ENCODE data around the gene KHDC1.
"Not testable (repeated sequence)": the region's sequence is repeated elsewhere in the genome, so short reads cannot be mapped to it uniquely, and the experiment has no call there.

The KHDC1 gene, protein sequence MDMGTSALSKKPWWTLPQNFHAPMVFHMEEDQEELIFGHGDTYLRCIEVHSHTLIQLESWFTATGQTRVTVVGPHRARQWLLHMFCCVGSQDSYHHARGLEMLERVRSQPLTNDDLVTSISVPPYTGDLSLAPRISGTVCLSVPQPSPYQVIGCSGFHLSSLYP

GRCh38 chr6:73262671-73263569, at the start of gene KHDC1:
Gene KHDC1 (minus strand): TSS chr6:73263196. CDS start chr6:73242517, 20,679 bp downstream.
- DNase-seq, result peak; percentile 65

DNA sequence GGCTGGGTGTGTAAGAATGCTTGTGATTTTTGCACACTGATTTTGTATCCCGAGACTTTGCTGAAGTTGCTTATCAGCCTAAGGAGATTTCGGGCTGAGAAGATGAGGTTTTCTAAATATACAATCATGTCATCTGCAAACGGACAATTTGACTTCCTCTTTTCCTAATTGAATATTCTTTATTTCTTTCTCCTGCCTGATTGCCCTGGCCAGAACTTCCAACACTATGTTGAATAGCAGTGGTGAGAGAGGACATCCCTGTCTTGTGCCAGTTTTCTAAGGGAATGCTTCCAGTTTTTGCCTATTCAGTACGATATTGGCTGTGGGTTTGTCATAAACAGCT, 47.5 kb upstream of the KHDC1 start:
- not testable (repeated sequence) for DNase-seq

DNA sequence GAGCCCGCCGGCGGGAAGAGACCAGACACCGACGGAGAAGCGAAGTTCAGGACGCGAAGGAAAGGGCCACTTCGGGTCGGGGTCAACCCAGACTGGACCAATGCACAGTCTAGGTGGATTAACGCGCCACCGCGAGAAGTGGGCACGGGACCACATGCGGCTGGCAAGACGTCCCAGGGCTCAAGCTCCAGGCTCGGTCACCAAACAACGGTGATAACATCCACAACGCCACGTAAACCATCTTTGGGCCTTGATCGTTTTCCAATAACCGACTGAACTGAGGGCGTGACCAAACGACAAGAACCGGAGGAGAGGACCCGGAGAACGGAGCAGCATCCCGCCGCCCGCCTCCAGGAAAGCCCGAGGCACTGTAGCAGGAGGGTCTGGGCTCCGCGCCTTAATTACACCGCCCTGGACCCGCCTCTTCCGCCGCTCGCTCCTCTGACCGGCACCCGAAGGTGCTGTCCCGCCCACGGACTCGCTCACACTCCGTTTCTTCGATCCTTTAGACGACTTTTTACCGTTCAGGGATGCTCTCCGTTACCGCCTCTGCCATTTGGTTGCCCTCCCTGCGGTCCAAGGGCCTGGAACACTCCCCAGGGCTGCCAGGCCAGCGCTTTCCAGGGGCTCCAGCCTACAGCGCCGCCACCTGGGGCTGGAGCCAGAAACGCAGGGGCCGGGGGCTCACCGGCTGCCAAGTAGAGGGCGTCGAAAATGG, 46.9 kb upstream of the KHDC1 start:
- peak; percentile 57 for DNase-seq

- DNase-seq, result no peak
These were observed 46.5 kb upstream of the KHDC1 start for GRCh38 chr6:73309535-73309784.

- DNase-seq, result peak; percentile 39
These were observed 45.9 kb upstream of the KHDC1 start for GRCh38 chr6:73308712-73309534.

- DNase-seq, result not testable (repeated sequence)
These were observed 40.8 kb upstream of the KHDC1 start for GRCh38 chr6:73303773-73304172.

- no peak for DNase-seq
These were observed 39.3 kb upstream of the KHDC1 start for GRCh38 chr6:73302339-73302738.

- DNase-seq, result no peak
These were observed 36.4 kb upstream of the KHDC1 start for GRCh38 chr6:73299151-73299971.

GRCh38 chr6:73293331-73293730, 30.3 kb upstream of the KHDC1 start:
- DNase-seq, result no peak

DNA sequence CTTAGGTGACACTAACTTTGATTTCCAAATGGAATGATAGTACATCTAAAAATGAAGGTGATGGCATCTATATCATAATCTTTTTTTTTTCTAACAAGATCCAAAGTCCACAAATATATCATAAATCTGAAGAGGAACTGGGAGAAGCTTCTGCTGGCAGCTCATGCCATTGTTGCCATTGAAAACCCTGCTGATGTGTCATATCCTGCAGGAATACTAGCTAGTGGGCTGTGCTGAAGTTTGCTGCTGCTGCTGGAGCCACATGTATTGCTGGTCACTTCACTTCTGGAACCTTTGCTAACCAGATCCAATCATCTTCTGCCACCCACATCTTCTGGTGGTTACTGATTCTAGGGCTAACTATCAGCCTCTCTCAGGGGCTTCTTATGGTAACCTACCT, 27.4 kb upstream of the KHDC1 start:
- no peak for DNase-seq

DNA sequence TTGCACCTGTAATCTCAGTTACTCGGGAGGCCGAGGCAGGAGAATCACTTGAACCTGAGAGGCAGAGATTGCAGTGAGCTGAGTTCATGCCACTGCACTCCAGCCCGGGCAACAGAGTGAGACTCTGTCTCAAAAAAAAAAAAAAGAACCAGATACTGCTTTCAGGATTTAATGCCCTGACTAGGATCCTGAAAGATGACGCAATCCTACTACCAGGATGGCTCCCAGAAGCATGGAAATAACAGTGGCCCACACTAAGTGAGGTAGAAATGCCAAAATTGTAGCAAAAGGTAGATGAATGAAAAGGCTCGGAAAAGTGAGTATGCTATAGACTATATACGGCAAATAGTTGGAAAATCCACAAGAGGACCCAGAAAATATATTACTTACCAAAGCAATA, 23.8 kb upstream of the KHDC1 start:
- DNase-seq, result no peak

GRCh38 chr6:73285674-73286283, 22.8 kb upstream of the KHDC1 start:
- no peak for DNase-seq

DNA sequence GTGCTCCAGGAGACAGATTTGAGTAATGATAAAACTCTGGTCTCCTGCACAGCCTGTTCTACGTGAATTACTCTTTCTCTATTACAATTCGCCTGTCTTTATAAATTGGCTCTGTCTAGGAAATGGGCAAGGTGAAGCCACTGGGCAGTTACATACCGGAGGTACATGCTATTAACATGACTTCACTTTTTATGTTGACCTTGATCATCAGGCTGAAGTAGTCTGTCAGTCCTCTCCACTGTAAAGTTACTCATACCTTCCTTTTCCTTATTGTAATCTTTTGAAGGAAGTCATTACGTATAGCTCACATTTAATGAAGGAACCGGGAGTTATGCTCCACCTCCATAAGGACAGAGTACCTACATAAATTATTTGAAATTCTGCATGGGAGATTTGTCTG, 19.9 kb upstream of the KHDC1 start:
- DNase-seq, result no peak

- DNase-seq, result not testable (repeated sequence)
These were observed 18.7 kb upstream of the KHDC1 start for GRCh38 chr6:73281684-73282083.

GRCh38 chr6:73269296-73269695, 6.3 kb upstream of the KHDC1 start:
- DNase-seq, result not testable (repeated sequence)

GRCh38 chr6:73268896-73269295, 5.9 kb upstream of the KHDC1 start:
- not testable (repeated sequence) for DNase-seq

DNA sequence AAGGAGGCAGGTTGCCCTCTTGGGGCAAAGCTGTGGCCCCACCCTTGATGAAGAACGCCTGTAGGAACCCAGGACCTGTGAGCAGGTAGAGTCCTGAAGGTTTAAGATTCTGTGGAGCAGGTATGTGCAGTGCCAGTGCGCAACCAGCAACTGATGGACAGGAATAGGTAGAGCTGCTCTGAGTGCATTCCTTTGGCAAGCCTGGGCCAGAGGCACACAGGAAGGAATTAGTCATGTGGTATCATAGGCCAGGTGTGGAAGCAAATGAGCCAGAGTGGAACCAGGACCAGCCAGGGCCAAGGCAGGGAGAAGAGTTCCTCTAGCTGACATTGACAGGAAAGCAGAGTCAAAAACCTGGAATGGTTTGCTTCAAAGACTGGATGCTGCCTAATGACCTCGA, 1.4 kb upstream of the KHDC1 start:
- DNase-seq, result no peak

DNA sequence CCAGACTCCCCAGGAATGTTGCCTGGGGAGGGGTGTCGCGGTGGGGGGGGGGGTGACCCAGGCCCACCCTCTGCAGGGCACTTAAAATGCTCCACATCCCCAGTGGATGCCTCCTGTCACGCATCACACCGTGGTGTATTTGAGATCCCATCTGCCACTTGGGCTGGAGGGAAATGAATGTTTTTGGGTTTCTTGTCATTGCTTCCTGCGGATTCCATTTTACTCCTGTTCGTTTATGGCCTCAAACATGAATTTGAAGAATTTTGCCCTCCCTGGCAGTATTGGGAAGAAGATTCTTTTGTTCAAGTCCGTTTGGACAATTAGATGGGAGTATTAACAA, 544 bp upstream of the KHDC1 start:
- DNase-seq, result no peak

- DNase-seq, result no peak
These were observed 4.3 kb downstream of the KHDC1 start for GRCh38 chr6:73258721-73259120.

DNA sequence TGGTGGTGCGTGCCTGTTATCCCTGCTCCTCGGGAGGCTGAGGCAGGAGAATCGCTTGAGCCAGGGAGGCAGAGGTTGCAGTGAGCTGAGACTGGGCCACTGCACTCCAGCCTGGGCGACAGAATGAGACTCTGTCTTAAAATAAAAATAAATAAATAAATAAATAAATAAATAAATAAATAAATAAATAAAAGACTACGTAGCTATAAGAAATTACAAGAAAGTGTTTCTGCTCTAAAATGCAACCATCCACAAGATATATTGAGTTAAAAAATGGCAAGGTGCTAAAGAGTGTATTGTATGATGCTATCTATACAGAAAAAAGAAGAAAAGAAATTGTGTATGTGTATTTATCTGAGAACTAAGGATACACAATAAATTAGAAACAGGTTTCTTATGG, 8.7 kb downstream of the KHDC1 start:
- DNase-seq, result not testable (repeated sequence)

GRCh38 chr6:73252703-73253102, 10.3 kb downstream of the KHDC1 start:
- no peak for DNase-seq

GRCh38 chr6:73250016-73250415, 13.0 kb downstream of the KHDC1 start:
- no peak for DNase-seq
